ENCODE data around the gene PTPRD. TPM values are rescaled to one million over a fixed set of nuclear protein-coding genes. Genes with fewer than 3 reads are reported as not detected.

The PTPRD gene
- total RNA-seq, 1 experiment from 2014 or later: 69.6 TPM

DNA sequence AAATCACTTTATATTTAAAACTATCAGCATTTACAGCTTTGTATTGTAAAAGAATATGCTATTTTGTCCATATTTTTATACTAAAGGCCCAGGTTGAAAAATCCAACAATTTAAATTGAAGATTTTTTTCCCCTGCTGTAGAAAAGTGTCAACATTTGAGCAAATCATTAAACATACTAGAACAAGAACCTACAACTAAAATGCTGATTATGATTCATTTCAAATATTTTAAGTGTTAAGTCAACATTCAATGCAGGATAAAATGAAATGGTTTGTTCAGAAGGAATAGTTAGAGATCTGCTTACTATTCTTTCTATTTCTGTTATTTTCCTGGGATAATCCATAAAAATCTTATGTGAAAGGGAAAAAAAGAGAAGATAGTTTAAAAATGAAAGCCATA lies 1946.7 kb downstream of the PTPRD start:
- Mint-ChIP-seq H3K27ac (no peak overlapping the region), H3K9me3 (no peaks in the 10 kb centered on the region), H3K36me3 (no peaks in the 10 kb centered on the region), H3K4me1 (no peaks in the 10 kb centered on the region), H3K4me3 (no peak overlapping the region), H3K27me3 (ENCODE audit: low read depth) (no peaks in the 10 kb centered on the region)
- ChIA-PET CTCF (no interaction called here), POLR2A (no interaction called here)
- TF ChIP-seq NR1H2 (CRISPR knock-in tag; IDR thresholded peaks at IDR 0.05): no peak
- TF ChIP-seq, protein P1, sequence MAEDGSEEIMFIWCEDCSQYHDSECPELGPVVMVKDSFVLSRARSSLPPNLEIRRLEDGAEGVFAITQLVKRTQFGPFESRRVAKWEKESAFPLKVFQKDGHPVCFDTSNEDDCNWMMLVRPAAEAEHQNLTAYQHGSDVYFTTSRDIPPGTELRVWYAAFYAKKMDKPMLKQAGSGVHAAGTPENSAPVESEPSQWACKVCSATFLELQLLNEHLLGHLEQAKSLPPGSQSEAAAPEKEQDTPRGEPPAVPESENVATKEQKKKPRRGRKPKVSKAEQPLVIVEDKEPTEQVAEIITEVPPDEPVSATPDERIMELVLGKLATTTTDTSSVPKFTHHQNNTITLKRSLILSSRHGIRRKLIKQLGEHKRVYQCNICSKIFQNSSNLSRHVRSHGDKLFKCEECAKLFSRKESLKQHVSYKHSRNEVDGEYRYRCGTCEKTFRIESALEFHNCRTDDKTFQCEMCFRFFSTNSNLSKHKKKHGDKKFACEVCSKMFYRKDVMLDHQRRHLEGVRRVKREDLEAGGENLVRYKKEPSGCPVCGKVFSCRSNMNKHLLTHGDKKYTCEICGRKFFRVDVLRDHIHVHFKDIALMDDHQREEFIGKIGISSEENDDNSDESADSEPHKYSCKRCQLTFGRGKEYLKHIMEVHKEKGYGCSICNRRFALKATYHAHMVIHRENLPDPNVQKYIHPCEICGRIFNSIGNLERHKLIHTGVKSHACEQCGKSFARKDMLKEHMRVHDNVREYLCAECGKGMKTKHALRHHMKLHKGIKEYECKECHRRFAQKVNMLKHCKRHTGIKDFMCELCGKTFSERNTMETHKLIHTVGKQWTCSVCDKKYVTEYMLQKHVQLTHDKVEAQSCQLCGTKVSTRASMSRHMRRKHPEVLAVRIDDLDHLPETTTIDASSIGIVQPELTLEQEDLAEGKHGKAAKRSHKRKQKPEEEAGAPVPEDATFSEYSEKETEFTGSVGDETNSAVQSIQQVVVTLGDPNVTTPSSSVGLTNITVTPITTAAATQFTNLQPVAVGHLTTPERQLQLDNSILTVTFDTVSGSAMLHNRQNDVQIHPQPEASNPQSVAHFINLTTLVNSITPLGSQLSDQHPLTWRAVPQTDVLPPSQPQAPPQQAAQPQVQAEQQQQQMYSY (CRISPR knock-in tag; IDR thresholded peaks at IDR 0.05): no peak
- no peak for TF ChIP-seq ZNF121 (CRISPR knock-in tag; IDR thresholded peaks at IDR 0.05)
- TF ChIP-seq TEAD1 (CRISPR knock-in tag; IDR thresholded peaks at IDR 0.05): no peak
- no peak for TF ChIP-seq TEAD4 (CRISPR knock-in tag; IDR thresholded peaks at IDR 0.05)
- no peak for TF ChIP-seq PRRX2 (CRISPR knock-in tag; IDR thresholded peaks at IDR 0.05)
- TF ChIP-seq RORB (CRISPR knock-in tag; IDR thresholded peaks at IDR 0.05): no peak
- no peak for TF ChIP-seq KAT7 (CRISPR knock-in tag; IDR thresholded peaks at IDR 0.05; ENCODE audit: borderline replicate concordance)
- TF ChIP-seq CBFB (CRISPR knock-in tag; IDR thresholded peaks at IDR 0.05; ENCODE audit: low read depth): no peak
- TF ChIP-seq SP1 (CRISPR knock-in tag; conservative IDR thresholded peaks at IDR 0.05): no peak
- ATAC-seq: no peak
- DNase-seq (ENCODE audit: low spot score): no peak

DNA sequence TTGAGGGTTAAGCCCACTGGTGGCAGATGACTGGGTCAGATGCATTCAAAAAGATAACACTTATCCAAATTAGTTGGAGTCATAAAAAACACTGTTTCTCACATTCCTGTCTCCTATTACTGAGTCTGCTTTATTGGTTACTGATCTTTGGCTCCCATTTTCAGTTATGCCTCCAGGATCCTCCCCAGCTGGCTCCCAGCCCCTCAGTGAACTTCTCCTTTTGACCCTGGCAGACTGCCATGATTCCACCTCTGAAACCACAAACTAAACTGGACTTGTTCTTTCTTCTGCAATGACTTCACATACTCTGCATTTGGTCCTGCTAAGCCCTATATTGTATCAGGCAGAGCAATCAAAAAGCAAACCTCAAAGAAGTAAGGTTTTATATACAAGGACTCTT lies 1952.4 kb downstream of the PTPRD start:
- ChIA-PET CTCF (no interaction called here), POLR2A (no interaction called here)
- Mint-ChIP-seq H3K27me3 (ENCODE audit: low read depth) (no peaks in the 10 kb centered on the region), H3K4me1 (peaks cover 5% of the 10 kb centered on the region), H3K27ac (peak overlapping the region; percentile 28; the same call in 1 of the 2 replicates), H3K36me3 (no peaks in the 10 kb centered on the region), H3K4me3 (no peak overlapping the region), H3K9me3 (no peaks in the 10 kb centered on the region)
- TF ChIP-seq, protein P2, sequence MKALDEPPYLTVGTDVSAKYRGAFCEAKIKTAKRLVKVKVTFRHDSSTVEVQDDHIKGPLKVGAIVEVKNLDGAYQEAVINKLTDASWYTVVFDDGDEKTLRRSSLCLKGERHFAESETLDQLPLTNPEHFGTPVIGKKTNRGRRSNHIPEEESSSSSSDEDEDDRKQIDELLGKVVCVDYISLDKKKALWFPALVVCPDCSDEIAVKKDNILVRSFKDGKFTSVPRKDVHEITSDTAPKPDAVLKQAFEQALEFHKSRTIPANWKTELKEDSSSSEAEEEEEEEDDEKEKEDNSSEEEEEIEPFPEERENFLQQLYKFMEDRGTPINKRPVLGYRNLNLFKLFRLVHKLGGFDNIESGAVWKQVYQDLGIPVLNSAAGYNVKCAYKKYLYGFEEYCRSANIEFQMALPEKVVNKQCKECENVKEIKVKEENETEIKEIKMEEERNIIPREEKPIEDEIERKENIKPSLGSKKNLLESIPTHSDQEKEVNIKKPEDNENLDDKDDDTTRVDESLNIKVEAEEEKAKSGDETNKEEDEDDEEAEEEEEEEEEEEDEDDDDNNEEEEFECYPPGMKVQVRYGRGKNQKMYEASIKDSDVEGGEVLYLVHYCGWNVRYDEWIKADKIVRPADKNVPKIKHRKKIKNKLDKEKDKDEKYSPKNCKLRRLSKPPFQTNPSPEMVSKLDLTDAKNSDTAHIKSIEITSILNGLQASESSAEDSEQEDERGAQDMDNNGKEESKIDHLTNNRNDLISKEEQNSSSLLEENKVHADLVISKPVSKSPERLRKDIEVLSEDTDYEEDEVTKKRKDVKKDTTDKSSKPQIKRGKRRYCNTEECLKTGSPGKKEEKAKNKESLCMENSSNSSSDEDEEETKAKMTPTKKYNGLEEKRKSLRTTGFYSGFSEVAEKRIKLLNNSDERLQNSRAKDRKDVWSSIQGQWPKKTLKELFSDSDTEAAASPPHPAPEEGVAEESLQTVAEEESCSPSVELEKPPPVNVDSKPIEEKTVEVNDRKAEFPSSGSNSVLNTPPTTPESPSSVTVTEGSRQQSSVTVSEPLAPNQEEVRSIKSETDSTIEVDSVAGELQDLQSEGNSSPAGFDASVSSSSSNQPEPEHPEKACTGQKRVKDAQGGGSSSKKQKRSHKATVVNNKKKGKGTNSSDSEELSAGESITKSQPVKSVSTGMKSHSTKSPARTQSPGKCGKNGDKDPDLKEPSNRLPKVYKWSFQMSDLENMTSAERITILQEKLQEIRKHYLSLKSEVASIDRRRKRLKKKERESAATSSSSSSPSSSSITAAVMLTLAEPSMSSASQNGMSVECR (CRISPR knock-in tag; IDR thresholded peaks at IDR 0.05; ENCODE audit: borderline replicate concordance): no peak
- no peak for TF ChIP-seq TP53 (CRISPR knock-in tag; IDR thresholded peaks at IDR 0.05)
- TF ChIP-seq, protein P3, sequence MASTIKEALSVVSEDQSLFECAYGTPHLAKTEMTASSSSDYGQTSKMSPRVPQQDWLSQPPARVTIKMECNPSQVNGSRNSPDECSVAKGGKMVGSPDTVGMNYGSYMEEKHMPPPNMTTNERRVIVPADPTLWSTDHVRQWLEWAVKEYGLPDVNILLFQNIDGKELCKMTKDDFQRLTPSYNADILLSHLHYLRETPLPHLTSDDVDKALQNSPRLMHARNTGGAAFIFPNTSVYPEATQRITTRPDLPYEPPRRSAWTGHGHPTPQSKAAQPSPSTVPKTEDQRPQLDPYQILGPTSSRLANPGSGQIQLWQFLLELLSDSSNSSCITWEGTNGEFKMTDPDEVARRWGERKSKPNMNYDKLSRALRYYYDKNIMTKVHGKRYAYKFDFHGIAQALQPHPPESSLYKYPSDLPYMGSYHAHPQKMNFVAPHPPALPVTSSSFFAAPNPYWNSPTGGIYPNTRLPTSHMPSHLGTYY (CRISPR knock-in tag; IDR thresholded peaks at IDR 0.05): no peak
- TF ChIP-seq, protein P1 (CRISPR knock-in tag; IDR thresholded peaks at IDR 0.05): no peak
- TF ChIP-seq EMX1 (CRISPR knock-in tag; IDR thresholded peaks at IDR 0.05): no peak
- no peak for DNase-seq (ENCODE audit: low spot score)
- ATAC-seq: no peak
